GM23338 (cell line): ENCODE data around the gene PPP1R16B. TPM values are rescaled to one million over a fixed set of nuclear protein-coding genes. Genes with fewer than 3 reads are reported as not detected.

ENCODE experiments used
- ATAC-seq: fragments of 200-7000 bp; cut with Tn5 transposase; 3 replicates; pipeline ENCODE4 v1.9.1; 2020
- DNase-seq: peaks from one replicate; pipeline ENCODE4 v3.0.0-alpha.2; 2015; ENCODE audit warnings: low spot score
- H2AFZ ChIP-seq: fragments of 200-600 bp; sonication (generic); 2 replicates; pipeline ENCODE4 v1.8.0; 2016; ENCODE audit warnings: antibody characterized with exemption, mild to moderate bottlenecking, moderate library complexity
- H3F3A ChIP-seq: fragments of 200-600 bp; sonication (generic); replicated peaks from 2 replicates; pipeline ENCODE4 v1.8.0; 2017; ENCODE audit warnings: antibody characterized with exemption, mixed run types, low read depth
- H3K27ac ChIP-seq: fragments of 200-600 bp; sonication (generic); 2 replicates; pipeline ENCODE4 v1.6.1; 2016; ENCODE audit warnings: low read depth
- H3K27me3 ChIP-seq: fragments of 200-600 bp; sonication (generic); 2 replicates; pipeline ENCODE4 v1.8.0; 2016; ENCODE audit warnings: mild to moderate bottlenecking, mixed run types, moderate library complexity; ENCODE audit not compliant: insufficient read depth
- H3K36me3 ChIP-seq: fragments of 200-600 bp; sonication (generic); 2 replicates; pipeline ENCODE4 v1.8.0; 2016; ENCODE audit warnings: mild to moderate bottlenecking; ENCODE audit not compliant: insufficient read depth
- H3K4me1 ChIP-seq: fragments of 200-600 bp; sonication (generic); 2 replicates; pipeline ENCODE4 v1.8.0; 2016; ENCODE audit warnings: mild to moderate bottlenecking, moderate library complexity; ENCODE audit not compliant: insufficient read depth
- H3K4me2 ChIP-seq: fragments of 200-600 bp; sonication (generic); 2 replicates; pipeline ENCODE4 v1.7.1; 2017; ENCODE audit warnings: mixed run types
- H3K4me3 ChIP-seq: fragments of 200-600 bp; sonication (generic); 2 replicates; pipeline ENCODE4 v1.6.1; 2016; ENCODE audit warnings: mixed run types
- H3K79me2 ChIP-seq: fragments of 200-600 bp; sonication (generic); replicated peaks from 2 replicates; pipeline ENCODE4 v1.8.0; 2017; ENCODE audit warnings: mild to moderate bottlenecking; ENCODE audit not compliant: insufficient read depth
- H3K9me2 ChIP-seq: fragments of 200-600 bp; sonication (generic); 2 replicates; pipeline ENCODE4 v1.8.0; 2017; ENCODE audit not compliant: insufficient read depth
- H4K20me1 ChIP-seq: fragments of 200-600 bp; sonication (generic); replicated peaks from 2 replicates; pipeline ENCODE4 v1.8.0; 2017; ENCODE audit warnings: mild to moderate bottlenecking; ENCODE audit not compliant: insufficient read depth
- H3K27ac Mint-ChIP-seq: 2 replicates; pipeline ENCODE4 v1.8.0; 2020; ENCODE audit warnings: inconsistent platforms, mild to moderate bottlenecking, moderate library complexity, mixed read lengths
- H3K27me3 Mint-ChIP-seq: 3 replicates; pipeline ENCODE4 v1.8.0; 2022; ENCODE audit warnings: low read depth, mild to moderate bottlenecking, moderate library complexity, mixed read lengths, inconsistent platforms; ENCODE audit not compliant: insufficient read depth, poor library complexity
- H3K36me3 Mint-ChIP-seq: 3 replicates; pipeline ENCODE4 v1.8.0; 2021; ENCODE audit warnings: low read depth, mild to moderate bottlenecking, inconsistent platforms, moderate library complexity, mixed read lengths
- H3K4me1 Mint-ChIP-seq: 3 replicates; pipeline ENCODE4 v1.8.0; 2020; ENCODE audit warnings: mild to moderate bottlenecking, inconsistent platforms, mixed read lengths
- H3K4me3 Mint-ChIP-seq: 3 replicates; pipeline ENCODE4 v1.8.0; 2021; ENCODE audit warnings: moderate library complexity, mild to moderate bottlenecking, inconsistent platforms, mixed read lengths
- H3K9me3 Mint-ChIP-seq: 3 replicates; pipeline ENCODE4 v1.8.0; 2020; ENCODE audit warnings: moderate library complexity, mild to moderate bottlenecking, inconsistent platforms, mixed read lengths
- CREB1 ChIP-seq: fragments of 250-450 bp; sonication (Bioruptor Pico); IDR thresholded peaks from 2 replicates; pipeline ENCODE4 v1.5.0; 2020; ENCODE audit warnings: low read depth, mild to moderate bottlenecking, moderate library complexity
- ETS1 ChIP-seq: IDR thresholded peaks from 2 replicates; pipeline ENCODE4 v1.6.1; 2016; ENCODE audit warnings: antibody characterized with exemption
- NANOG ChIP-seq: IDR thresholded peaks from 2 replicates; pipeline ENCODE4 v1.6.1; 2016; ENCODE audit warnings: antibody characterized with exemption, borderline replicate concordance
- STAT1 ChIP-seq: IDR thresholded peaks from one replicate; pipeline ENCODE4 v1.6.1; 2016; ENCODE audit warnings: antibody characterized with exemption; ENCODE audit not compliant: unreplicated experiment
- ZNF114 ChIP-seq: fragments of 250-450 bp; sonication (Bioruptor Pico); IDR thresholded peaks from 2 replicates; pipeline ENCODE4 v1.5.0; 2020; ENCODE audit warnings: mild to moderate bottlenecking, moderate library complexity
- ZNF331 ChIP-seq: fragments of 250-450 bp; sonication (Bioruptor Pico); IDR thresholded peaks from 2 replicates; pipeline ENCODE4 v1.5.0; 2020; ENCODE audit warnings: low read depth, mild to moderate bottlenecking, moderate library complexity
- ZNF462 ChIP-seq: fragments of 250-450 bp; sonication (Bioruptor Pico); IDR thresholded peaks from 2 replicates; pipeline ENCODE4 v1.5.0; 2020; ENCODE audit warnings: mild to moderate bottlenecking, moderate library complexity
- polyA plus RNA-seq: library from polyadenylated mRNA; unstranded; fragments of >200 nt; fragmentation: Nextera tagmentation; extraction: Ambion mirVana; gene quantifications from 2 replicates; pipeline ENCODE4 v1.2.1, GENCODE V29; 2016
- total RNA-seq: library from RNA; depleted of rRNA; stranded (reverse); fragments of >200 nt; shearing (Covaris generic); gene quantifications from 2 replicates; pipeline ENCODE4 v1.2.3, GENCODE V29; 2014

Gene PPP1R16B
- total and polyA plus RNA-seq, 2 experiments from 2014 or later = 1.6 to 11.5 TPM

- no peak for TF ChIP-seq ZNF462
- TF ChIP-seq STAT1 = no peak
- TF ChIP-seq ZNF331 (CRISPR knock-in tag) = no peak
- no peak for TF ChIP-seq ZNF114
Observed at GRCh38 chr20:38841570-38841969, 36.1 kb downstream of the PPP1R16B start (continued).

- Histone ChIP-seq H3F3A (no peaks in the 10 kb centered on the region), H3K36me3 (no peaks in the 10 kb centered on the region), H3K27me3 (no peaks in the 10 kb centered on the region), H4K20me1 (peaks cover 7% of the 10 kb centered on the region; the same call in 1 of the 2 replicates), H3K4me1 (peaks cover 10% of the 10 kb centered on the region), H3K4me3 (no peak overlapping the region), H2AFZ (no peak overlapping the region), H3K27ac (peak overlapping the region; percentile 28; the same call in 1 of the 2 replicates), H3K9me2 (no peaks in the 10 kb centered on the region), H3K4me2 (peak overlapping the region; percentile 39; the same call in 1 of the 2 replicates), H3K79me2 (no peaks in the 10 kb centered on the region)
- DNase-seq = no peak
- Mint-ChIP-seq H3K27ac (peak overlapping the region; percentile 60; the same call in 1 of the 2 replicates), H3K27me3 (no peaks in the 10 kb centered on the region), H3K4me3 (no peak overlapping the region), H3K9me3 (no peaks in the 10 kb centered on the region), H3K4me1 (peaks cover 24% of the 10 kb centered on the region), H3K36me3 (no peaks in the 10 kb centered on the region)
- no peak for ATAC-seq
- TF ChIP-seq NANOG (no peak), ETS1 (no peak), ZNF331 (CRISPR knock-in tag) (no peak), ZNF462 (no peak), CREB1 (CRISPR knock-in tag) (no peak)
Observed at GRCh38 chr20:38842026-38842425, 36.5 kb downstream of the PPP1R16B start.
